ENCODE measurements around the gene STYX. TPM values are rescaled to one million over a fixed set of nuclear protein-coding genes. Genes with fewer than 3 reads are reported as not detected.

STYX gene
- total RNA-seq, 1 experiment from 2014 or later = 16.3 TPM

DNA sequence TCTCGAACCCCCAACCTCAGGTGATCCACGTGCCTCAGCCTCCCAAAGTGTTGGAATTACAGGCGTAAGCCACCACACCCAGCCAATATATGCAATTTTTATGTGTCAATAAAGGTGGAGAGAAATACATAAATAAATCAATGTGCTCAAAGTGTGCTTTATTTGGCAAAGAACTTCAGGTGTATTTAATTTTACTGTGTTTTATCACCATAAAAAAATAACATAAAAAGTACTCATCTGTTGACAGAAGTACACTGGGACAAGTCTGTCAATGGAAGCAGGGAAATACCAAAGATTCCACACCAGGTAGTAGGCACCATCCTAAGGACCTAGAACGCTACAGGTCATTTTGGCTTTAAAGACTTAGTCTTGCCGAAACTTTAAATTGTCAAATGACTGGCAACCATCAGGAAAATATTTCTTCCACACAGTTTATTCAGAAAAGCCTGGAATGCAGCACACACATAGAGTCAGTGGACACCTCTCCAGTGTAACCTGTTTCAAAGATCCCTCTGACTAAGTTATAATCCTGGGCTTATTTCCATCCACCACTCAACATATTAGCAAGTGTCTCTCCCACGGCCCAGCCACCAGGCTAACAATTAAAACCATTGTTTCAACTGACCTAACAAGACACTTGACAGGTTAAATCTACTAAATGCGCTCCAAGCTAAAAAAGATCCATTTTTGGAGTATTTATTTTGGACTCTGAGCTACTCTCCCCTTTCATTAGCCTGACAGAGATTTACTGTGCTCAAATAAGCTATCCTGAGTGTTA is 38.8 kb upstream of the STYX start:
- CTCF ChIA-PET = no interaction called here
- Histone ChIP-seq H3K9me2 (ENCODE audit: insufficient read depth) (no peaks in the 10 kb centered on the region), H3K27me3 (ENCODE audit: insufficient read depth, low read length) (no peaks in the 10 kb centered on the region), H3K27ac (ENCODE audit: low read depth, low read length) (no peak overlapping the region), H3K79me2 (ENCODE audit: insufficient read depth, low read length) (peaks cover 93% of the 10 kb centered on the region), H3K9me3 (ENCODE audit: control insufficient read depth in 1 of 2, insufficient read depth in 1 of 2, low read depth in 1 of 2, low read length in 2 of 2) (no peaks in the 10 kb centered on the region), H3K4me3 (replicated peaks in 1 of 2; ENCODE audit: low read depth in 1 of 2, low read length in 2 of 2) (no peak overlapping the region), H2AFZ (ENCODE audit: low read depth, low read length, poor library complexity, severe bottlenecking) (no peak overlapping the region), H3K4me2 (ENCODE audit: low read length) (no peak overlapping the region), H3K9ac (ENCODE audit: low read length) (no peak overlapping the region), H4K20me1 (ENCODE audit: insufficient read depth) (peaks cover 16% of the 10 kb centered on the region; the same call in 1 of the 2 replicates), H3K36me3 (ENCODE audit: control insufficient read depth in 1 of 2, insufficient read depth in 2 of 2, low read length in 2 of 2) (no peaks in the 10 kb centered on the region), H3K4me1 (ENCODE audit: control insufficient read depth in 1 of 2, insufficient read depth in 2 of 2, low read length in 2 of 2) (peaks cover 4 to 28% of the 10 kb centered on the region in 2 experiments; a peak in 3 of 4 replicates)
- no peak for DNase-seq (ENCODE audit: low read depth, low spot score)
- TF ChIP-seq RAD21 (IDR thresholded peaks at IDR 0.05; ENCODE audit: low read depth) (no peak), FOSL1 (IDR thresholded peaks at IDR 0.05; ENCODE audit: low read depth) (no peak), ELF1 (IDR thresholded peaks at IDR 0.05; ENCODE audit: borderline replicate concordance, low read depth) (no peak), JUND (IDR thresholded peaks at IDR 0.05) (no peak)
- TF ChIP-seq, protein P1, sequence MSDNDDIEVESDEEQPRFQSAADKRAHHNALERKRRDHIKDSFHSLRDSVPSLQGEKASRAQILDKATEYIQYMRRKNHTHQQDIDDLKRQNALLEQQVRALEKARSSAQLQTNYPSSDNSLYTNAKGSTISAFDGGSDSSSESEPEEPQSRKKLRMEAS (IDR thresholded peaks at IDR 0.05) = no peak
- TF ChIP-seq, protein P2, sequence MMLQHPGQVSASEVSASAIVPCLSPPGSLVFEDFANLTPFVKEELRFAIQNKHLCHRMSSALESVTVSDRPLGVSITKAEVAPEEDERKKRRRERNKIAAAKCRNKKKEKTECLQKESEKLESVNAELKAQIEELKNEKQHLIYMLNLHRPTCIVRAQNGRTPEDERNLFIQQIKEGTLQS (IDR thresholded peaks at IDR 0.05) = no peak
- no peak for ATAC-seq
- POLR2A ChIA-PET = interaction anchor here (0.9 kb wide), 1 partner anchor 11 kb away, joined by 3 read pairs; no protein-coding TSS in a partner anchor
- BruUV-seq (replicated peaks) = no TSS peak
- intact Hi-C loops (cut with micrococcal nuclease) = no loop called here
- RAD21 ChIA-PET (ENCODE audit: low non-redundant PET in 1 of 2, low total read pairs in 2 of 2, uncharacterized antibody in 2 of 2, unreplicated experiment in 2 of 2) = no interaction called here

DNA sequence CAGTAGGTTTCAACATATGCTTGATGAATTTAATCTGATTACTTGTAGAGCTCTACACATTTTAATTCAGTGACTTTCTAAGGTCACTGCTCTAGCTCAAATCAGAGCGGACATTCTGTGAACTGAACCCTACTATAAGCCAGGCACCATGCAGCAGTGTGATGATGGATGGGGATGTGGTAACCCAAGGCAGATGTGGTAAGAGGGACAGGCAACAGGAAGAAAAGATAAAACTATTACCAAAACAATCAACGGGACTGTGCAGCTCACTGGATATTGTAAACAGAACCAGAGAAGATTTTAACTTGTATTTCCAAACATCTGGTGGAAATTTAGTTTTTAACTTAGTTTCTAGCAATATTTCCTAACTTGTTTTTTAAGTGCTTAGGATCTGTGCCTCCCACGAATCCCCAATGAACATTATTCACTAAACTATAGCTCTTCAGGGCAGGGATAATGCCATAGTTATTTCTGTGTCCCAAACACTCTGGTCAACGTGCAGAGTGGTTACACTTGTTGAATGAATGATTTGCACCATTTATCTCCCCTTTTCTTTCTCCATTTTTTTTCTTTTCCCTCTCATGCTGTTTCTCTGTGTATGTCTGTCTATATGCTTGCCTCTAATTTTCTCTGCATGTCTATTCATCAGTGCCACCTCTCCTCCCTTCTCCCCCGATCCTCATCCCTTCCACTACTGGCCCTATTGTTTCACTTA is 37.6 kb upstream of the STYX start:
- Histone ChIP-seq H3K9ac (ENCODE audit: low read length) (no peak overlapping the region), H2AFZ (ENCODE audit: low read depth, low read length, poor library complexity, severe bottlenecking) (no peak overlapping the region), H3K36me3 (ENCODE audit: control insufficient read depth in 1 of 2, insufficient read depth in 2 of 2, low read length in 2 of 2) (no peaks in the 10 kb centered on the region), H3K4me3 (replicated peaks in 1 of 2; ENCODE audit: low read depth in 1 of 2, low read length in 2 of 2) (no peak overlapping the region), H3K27ac (ENCODE audit: low read depth, low read length) (no peak overlapping the region), H3K79me2 (ENCODE audit: insufficient read depth, low read length) (peaks cover 81% of the 10 kb centered on the region), H3K27me3 (ENCODE audit: insufficient read depth, low read length) (no peaks in the 10 kb centered on the region), H3K9me2 (ENCODE audit: insufficient read depth) (no peaks in the 10 kb centered on the region), H3K4me1 (ENCODE audit: control insufficient read depth in 1 of 2, insufficient read depth in 2 of 2, low read length in 2 of 2) (peaks cover 4 to 31% of the 10 kb centered on the region in 2 experiments; a peak in 3 of 4 replicates), H3K9me3 (ENCODE audit: control insufficient read depth in 1 of 2, insufficient read depth in 1 of 2, low read depth in 1 of 2, low read length in 2 of 2) (no peaks in the 10 kb centered on the region), H4K20me1 (ENCODE audit: insufficient read depth) (peaks cover 16% of the 10 kb centered on the region; the same call in 1 of the 2 replicates), H3K4me2 (ENCODE audit: low read length) (no peak overlapping the region)
- RAD21 ChIA-PET (ENCODE audit: low non-redundant PET in 1 of 2, low total read pairs in 2 of 2, uncharacterized antibody in 2 of 2, unreplicated experiment in 2 of 2) = no interaction called here
- BruUV-seq (replicated peaks) = no TSS peak
- DNase-seq (ENCODE audit: low read depth, low spot score) = no peak
- intact Hi-C loops (cut with micrococcal nuclease) = no loop called here
- POLR2A ChIA-PET = interaction anchor here (0.9 kb wide), 1 partner anchor 10 kb away, joined by 3 read pairs; no protein-coding TSS in a partner anchor
- CTCF ChIA-PET = no interaction called here
- no peak for ATAC-seq
- TF ChIP-seq POLR2AphosphoS5 (IDR thresholded peaks at IDR 0.05; ENCODE audit: low read depth, low read length) (no peak), ELF1 (IDR thresholded peaks at IDR 0.05; ENCODE audit: borderline replicate concordance, low read depth) (no peak), SIN3A (IDR thresholded peaks at IDR 0.05; ENCODE audit: low read depth) (no peak), CEBPB (IDR thresholded peaks at IDR 0.05; ENCODE audit: low read depth) (no peak), FOSL1 (IDR thresholded peaks at IDR 0.05; ENCODE audit: low read depth) (no peak)
- TF ChIP-seq, protein P1 (IDR thresholded peaks at IDR 0.05) = no peak
- TF ChIP-seq, protein P3, sequence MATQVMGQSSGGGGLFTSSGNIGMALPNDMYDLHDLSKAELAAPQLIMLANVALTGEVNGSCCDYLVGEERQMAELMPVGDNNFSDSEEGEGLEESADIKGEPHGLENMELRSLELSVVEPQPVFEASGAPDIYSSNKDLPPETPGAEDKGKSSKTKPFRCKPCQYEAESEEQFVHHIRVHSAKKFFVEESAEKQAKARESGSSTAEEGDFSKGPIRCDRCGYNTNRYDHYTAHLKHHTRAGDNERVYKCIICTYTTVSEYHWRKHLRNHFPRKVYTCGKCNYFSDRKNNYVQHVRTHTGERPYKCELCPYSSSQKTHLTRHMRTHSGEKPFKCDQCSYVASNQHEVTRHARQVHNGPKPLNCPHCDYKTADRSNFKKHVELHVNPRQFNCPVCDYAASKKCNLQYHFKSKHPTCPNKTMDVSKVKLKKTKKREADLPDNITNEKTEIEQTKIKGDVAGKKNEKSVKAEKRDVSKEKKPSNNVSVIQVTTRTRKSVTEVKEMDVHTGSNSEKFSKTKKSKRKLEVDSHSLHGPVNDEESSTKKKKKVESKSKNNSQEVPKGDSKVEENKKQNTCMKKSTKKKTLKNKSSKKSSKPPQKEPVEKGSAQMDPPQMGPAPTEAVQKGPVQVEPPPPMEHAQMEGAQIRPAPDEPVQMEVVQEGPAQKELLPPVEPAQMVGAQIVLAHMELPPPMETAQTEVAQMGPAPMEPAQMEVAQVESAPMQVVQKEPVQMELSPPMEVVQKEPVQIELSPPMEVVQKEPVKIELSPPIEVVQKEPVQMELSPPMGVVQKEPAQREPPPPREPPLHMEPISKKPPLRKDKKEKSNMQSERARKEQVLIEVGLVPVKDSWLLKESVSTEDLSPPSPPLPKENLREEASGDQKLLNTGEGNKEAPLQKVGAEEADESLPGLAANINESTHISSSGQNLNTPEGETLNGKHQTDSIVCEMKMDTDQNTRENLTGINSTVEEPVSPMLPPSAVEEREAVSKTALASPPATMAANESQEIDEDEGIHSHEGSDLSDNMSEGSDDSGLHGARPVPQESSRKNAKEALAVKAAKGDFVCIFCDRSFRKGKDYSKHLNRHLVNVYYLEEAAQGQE (IDR thresholded peaks at IDR 0.05; ENCODE audit: low read depth) = no peak
- TF ChIP-seq, protein P4, sequence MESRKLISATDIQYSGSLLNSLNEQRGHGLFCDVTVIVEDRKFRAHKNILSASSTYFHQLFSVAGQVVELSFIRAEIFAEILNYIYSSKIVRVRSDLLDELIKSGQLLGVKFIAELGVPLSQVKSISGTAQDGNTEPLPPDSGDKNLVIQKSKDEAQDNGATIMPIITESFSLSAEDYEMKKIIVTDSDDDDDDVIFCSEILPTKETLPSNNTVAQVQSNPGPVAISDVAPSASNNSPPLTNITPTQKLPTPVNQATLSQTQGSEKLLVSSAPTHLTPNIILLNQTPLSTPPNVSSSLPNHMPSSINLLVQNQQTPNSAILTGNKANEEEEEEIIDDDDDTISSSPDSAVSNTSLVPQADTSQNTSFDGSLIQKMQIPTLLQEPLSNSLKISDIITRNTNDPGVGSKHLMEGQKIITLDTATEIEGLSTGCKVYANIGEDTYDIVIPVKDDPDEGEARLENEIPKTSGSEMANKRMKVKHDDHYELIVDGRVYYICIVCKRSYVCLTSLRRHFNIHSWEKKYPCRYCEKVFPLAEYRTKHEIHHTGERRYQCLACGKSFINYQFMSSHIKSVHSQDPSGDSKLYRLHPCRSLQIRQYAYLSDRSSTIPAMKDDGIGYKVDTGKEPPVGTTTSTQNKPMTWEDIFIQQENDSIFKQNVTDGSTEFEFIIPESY (IDR thresholded peaks at IDR 0.05; ENCODE audit: extremely low read depth, insufficient replicate concordance, low read length) = no peak
